OCI-LY7 (cell line): Measurements from ENCODE around the gene RPL37A.

Experiments
- CTCF ChIP-seq: fragments of 200-600 bp; sonication (generic); conservative IDR thresholded peaks from 2 replicates; pipeline ENCODE4 v1.5.1; 2014; ENCODE audit warnings: mild to moderate bottlenecking, antibody characterized with exemption, low read length, moderate library complexity, mixed read lengths
- EZH2phosphoT487 ChIP-seq: fragments of 200-600 bp; sonication (generic); IDR thresholded peaks from 2 replicates; pipeline ENCODE4 v1.6.1; 2018; ENCODE audit warnings: low read depth, borderline replicate concordance, mild to moderate bottlenecking, mixed run types, antibody characterized with exemption, low read length, moderate library complexity, mixed read lengths

GRCh38 chr2:216502381-216503158, 3.9 kb downstream of the RPL37A start:
- TF ChIP-seq CTCF (no peak), EZH2phosphoT487 (no peak)
